GM19193 (cell line): ENCODE data around the gene PXMP4.

Experiments
- POLR2A ChIP-seq: IDR thresholded peaks from 4 replicates; pipeline ENCODE4 v1.6.1; 2011; ENCODE audit not compliant: insufficient read depth, insufficient read length; ENCODE audit errors: extremely low read depth

The PXMP4 gene

GRCh38 chr20:33739493-33739892 lies 19.4 kb upstream of the PXMP4 start:
- no peak for TF ChIP-seq POLR2A

- no peak for TF ChIP-seq POLR2A
Observed at GRCh38 chr20:33736962-33737361, 16.9 kb upstream of the PXMP4 start.

- no peak for TF ChIP-seq POLR2A
Observed at GRCh38 chr20:33733654-33734576, 13.8 kb upstream of the PXMP4 start.

GRCh38 chr20:33732166-33732970 lies 12.3 kb upstream of the PXMP4 start:
- peak; percentile 61 for TF ChIP-seq POLR2A

- TF ChIP-seq POLR2A: peak; percentile 45
Observed at GRCh38 chr20:33731693-33732165, 11.6 kb upstream of the PXMP4 start, which contains the start of gene ZNF341. TSS of gene ZNF341 (plus strand) at chr20:33731996. CDS start at chr20:33732022, 26 bp downstream.

GRCh38 chr20:33730946-33731692 lies 11.0 kb upstream of the PXMP4 start:
- TF ChIP-seq POLR2A: no peak

DNA sequence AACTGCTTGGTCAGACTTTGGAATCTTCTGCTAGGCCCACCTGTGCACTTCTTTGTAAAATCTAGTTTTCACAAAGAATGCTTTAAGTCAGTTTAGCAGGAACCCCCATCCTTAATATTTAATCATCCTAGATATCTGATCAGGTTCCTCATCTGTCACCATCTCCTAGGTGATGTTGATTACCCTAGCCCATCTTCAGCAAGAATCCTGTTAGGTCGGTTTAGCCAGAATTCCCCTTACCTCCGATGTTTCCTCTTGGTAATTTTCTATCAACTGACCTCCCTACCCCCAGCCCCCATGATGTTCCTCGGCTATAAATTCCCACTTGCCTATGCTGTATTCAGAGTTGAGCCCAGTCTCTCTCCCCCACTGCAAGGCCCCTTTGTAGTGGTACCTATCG lies 9.0 kb upstream of the PXMP4 start:
- no peak for TF ChIP-seq POLR2A

GRCh38 chr20:33728463-33728862 lies 8.4 kb upstream of the PXMP4 start:
- no peak for TF ChIP-seq POLR2A

DNA sequence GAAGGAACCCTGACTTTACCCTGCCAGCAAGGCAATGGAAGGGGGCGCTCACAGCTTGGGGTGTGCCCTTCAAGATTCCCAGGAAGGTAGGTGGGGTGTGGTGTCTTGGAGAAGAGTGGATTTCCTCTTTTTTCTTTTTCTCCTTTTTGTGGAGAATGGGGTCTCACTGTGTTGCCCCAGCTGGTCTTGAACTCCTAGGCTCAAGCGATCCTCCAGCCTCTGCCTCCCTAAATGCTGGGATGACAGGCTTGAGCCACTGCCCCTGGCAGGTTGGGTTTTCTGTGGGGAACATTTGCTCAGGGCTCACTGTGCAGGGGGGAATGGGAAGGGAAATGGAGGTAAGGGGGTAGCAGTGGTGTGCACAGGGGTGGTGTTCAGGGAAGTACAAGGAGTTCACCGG lies 7.7 kb upstream of the PXMP4 start:
- TF ChIP-seq POLR2A: no peak

- no peak for TF ChIP-seq POLR2A
Observed at GRCh38 chr20:33727115-33727479, 7.0 kb upstream of the PXMP4 start.

- TF ChIP-seq POLR2A: no peak
Observed at GRCh38 chr20:33725607-33726264, 5.6 kb upstream of the PXMP4 start.

DNA sequence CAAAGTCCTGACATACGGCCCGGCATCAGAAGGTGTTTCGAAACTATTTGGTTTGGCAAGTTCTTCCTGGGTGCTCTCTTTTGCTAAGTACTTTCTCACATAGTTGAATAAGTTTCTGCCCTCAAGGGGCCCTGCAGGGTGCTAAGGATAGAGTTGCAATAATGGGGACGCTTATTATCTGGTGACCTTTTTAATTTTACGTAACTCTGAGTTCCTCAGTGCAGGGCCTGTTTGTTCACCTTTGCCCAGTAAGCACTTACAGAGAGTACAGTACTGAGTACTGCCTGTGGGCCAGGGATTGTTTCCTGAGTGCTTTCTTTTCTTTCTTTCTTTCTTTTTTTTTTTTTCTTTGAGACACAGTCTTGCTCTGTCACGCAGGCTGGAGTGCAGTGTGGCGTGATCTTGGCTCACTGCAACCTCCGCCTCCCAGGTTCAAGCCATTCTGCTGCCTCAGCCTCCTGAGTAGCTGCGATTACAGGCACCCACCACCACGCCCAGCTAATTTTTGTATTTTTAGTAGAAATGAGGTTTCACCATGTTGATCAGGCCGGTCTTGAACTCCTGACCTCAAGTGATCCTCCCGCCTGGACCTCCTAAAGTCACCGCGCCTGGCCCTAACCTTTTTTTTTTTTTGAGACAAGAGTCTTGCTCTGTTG lies 4.5 kb upstream of the PXMP4 start:
- TF ChIP-seq POLR2A: no peak

DNA sequence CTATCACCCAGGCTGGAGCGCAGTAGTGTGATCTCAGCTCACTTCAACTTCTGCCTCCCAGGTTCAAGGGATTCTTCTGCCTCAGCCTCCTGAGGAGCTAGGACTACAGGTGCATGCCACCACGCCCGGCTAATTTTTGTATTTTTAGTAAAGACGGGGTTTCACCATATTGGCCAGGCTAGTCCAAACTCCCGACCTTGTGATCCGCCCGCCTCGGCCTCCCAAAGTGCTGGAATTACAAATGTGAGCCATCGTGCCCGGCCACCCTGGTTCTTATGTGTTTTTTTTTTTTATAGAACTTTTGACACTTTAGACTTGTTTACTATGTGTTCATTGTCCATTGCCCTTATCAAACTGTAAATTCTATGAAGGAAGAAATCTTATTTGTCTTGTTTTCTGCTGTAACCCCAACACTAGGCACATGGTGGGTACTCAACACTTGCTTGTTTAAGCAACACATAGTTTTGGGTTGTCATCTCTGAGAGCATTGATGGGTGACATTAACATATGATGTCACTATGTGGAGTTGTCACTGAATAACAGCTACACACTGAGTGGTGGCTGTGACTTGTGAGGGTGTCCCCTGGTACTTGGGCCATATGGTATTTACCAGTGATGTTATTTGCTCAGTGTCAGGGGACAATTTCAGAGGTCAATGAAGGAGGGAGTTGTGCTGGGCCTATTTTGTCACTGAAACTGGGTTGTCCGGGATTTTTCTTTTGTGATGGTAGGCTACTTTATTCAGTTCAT lies 1.5 kb upstream of the PXMP4 start:
- TF ChIP-seq POLR2A: no peak

GRCh38 chr20:33719277-33719988 lies 677 bp downstream of the PXMP4 start:
- TF ChIP-seq POLR2A: no peak
